Small intestine (tissue), 7 donors: Measurements from ENCODE around the gene PSMB3. TPM values are rescaled to one million over a fixed set of nuclear protein-coding genes. Genes with fewer than 3 reads are reported as not detected.
A peak's percentile ranks its signal among the peaks of the same experiment; 100 is the strongest.

Experiments
- DNase-seq, 2 donors: peaks; one replicate each; pipeline versions ENCODE4 v3.0.0 to v3.0.0-alpha.2; 2013
- FAIRE-seq: peaks from 2 replicates; lab custom pipeline; 2012; peaks lifted over from hg19 to GRCh38; lab: Jason Lieb, UNC
- H3K27ac ChIP-seq, 3 donors: one replicate each; pipeline ENCODE4 v1.5.1; 2013; ENCODE audit warnings: low read length in 2 of 3, mild to moderate bottlenecking in 2 of 3, control low read depth in 1 of 3, inconsistent platforms in 1 of 3, low read depth in 1 of 3, moderate library complexity in 1 of 3
- H3K27me3 ChIP-seq, 3 donors: one replicate each; pipeline ENCODE4 v1.6.1; 2013; ENCODE audit warnings: low read length in 3 of 3, inconsistent platforms in 1 of 3; ENCODE audit not compliant: control insufficient read depth in 3 of 3, insufficient read depth in 3 of 3
- H3K36me3 ChIP-seq, 3 donors: one replicate each; pipeline ENCODE4 v1.6.1; 2013; ENCODE audit warnings: low read length in 3 of 3, inconsistent platforms in 1 of 3, low read depth in 1 of 3, mild to moderate bottlenecking in 1 of 3, moderate library complexity in 1 of 3; ENCODE audit not compliant: control insufficient read depth in 3 of 3, insufficient read depth in 2 of 3
- H3K4me1 ChIP-seq, 3 donors: one replicate each; pipeline ENCODE4 v1.6.1; 2013; ENCODE audit warnings: low read length in 2 of 3, inconsistent platforms in 1 of 3, low read depth in 1 of 3, mild to moderate bottlenecking in 1 of 3, moderate library complexity in 1 of 3; ENCODE audit not compliant: control insufficient read depth in 3 of 3, insufficient read depth in 2 of 3
- H3K4me3 ChIP-seq, 3 donors: one replicate each; pipeline ENCODE4 v1.5.1; 2013; ENCODE audit warnings: low read length in 3 of 3, control low read depth in 1 of 3, inconsistent platforms in 1 of 3, low read depth in 1 of 3, mild to moderate bottlenecking in 1 of 3, moderate library complexity in 1 of 3
- H3K9me3 ChIP-seq, 2 donors: one replicate each; pipeline ENCODE4 v1.6.1; 2013; ENCODE audit warnings: low read depth in 1 of 2, low read length in 1 of 2; ENCODE audit not compliant: control insufficient read depth in 2 of 2, insufficient read depth in 1 of 2
- WGBS, 3 donors: extraction: QIAGEN DNeasy Blood & Tissue Kit; methylation state at CpG; one replicate each; pipeline ENCODE4 v1.1.7; 2013; 5-methylcytosine and 5-hydroxymethylcytosine counted together
- polyA plus RNA-seq, 4 donors: library from polyadenylated mRNA; stranded (reverse) in 3 of 4; unstranded in 1 of 4; fragments of 200-250 nt in 3 of 4; fragments of 120-200 nt in 1 of 4; gene quantifications; one replicate each; pipeline versions ENCODE4 v1.2.1 to v1.2.3, GENCODE V29; 2013
- donor health status: healthy with polysubstance abuse.
- donor health status: control.
- donor health status: control.
- donor health status: Bipolar disorder and iron deficiency.
- donor health status: healthy.

PSMB3 gene
- polyA plus RNA-seq, 4 donors = 114 to 310 (median 248) TPM

- peaks cover 7 to 33% (median 10%) of the 10 kb centered on the region in 3 donors for H3K4me1 ChIP-seq
- DNase-seq (peak; percentile 79 to 93), FAIRE-seq (no peak)
- peak overlapping the region; percentile 55 to 72 (median 58) for H3K4me3 ChIP-seq
- peak overlapping the region; percentile 45 to 91 (median 79) for H3K27ac ChIP-seq
- 0 to 1% (median 1%) methylated on average over 40 to 44 of the region's 44 CpGs for WGBS, 3 donors
- H3K27me3 ChIP-seq = peaks cover 0 to 10% (median 3%) of the 10 kb centered on the region in 3 donors
- H3K36me3 ChIP-seq = peaks cover 0 to 24% (median 10%) of the 10 kb centered on the region in 3 donors
- H3K9me3 ChIP-seq = no peaks in the 10 kb centered on the region
These were observed 683 bp upstream of the PSMB3 start for GRCh38 chr17:38751808-38752307.

- no peak for FAIRE-seq
- Histone ChIP-seq H3K36me3 (peaks cover 5 to 36% (median 10%) of the 10 kb centered on the region in 3 donors), H3K4me3 (peak overlapping the region; percentile 72 to 79 (median 73)), H3K9me3 (no peaks in the 10 kb centered on the region), H3K4me1 (peaks cover 7 to 30% (median 8%) of the 10 kb centered on the region in 3 donors), H3K27me3 (peaks cover 0 to 10% (median 3%) of the 10 kb centered on the region in 3 donors), H3K27ac (peak overlapping the region; percentile 63 to 85 (median 80))
- DNase-seq = no peak
- WGBS, 3 donors = 2 to 6% (median 6%) methylated on average over 22 of the region's 22 CpGs
These were observed 548 bp downstream of the PSMB3 start for GRCh38 chr17:38753071-38753506.

- peak in 1 of 2 donors; percentile 45 for DNase-seq
- no peak for FAIRE-seq
- Histone ChIP-seq H3K27ac (no peak overlapping the region), H3K36me3 (peaks cover 15 to 80% (median 27%) of the 10 kb centered on the region in 3 donors), H3K27me3 (no peaks in the 10 kb centered on the region), H3K4me1 (no peaks in the 10 kb centered on the region), H3K9me3 (no peaks in the 10 kb centered on the region), H3K4me3 (no peak overlapping the region)
- 75 to 83% (median 75%) methylated on average over 4 of the region's 4 CpGs for WGBS, 3 donors
These were observed 9.1 kb downstream of the PSMB3 start for GRCh38 chr17:38761612-38762011.

- DNase-seq (no peak), FAIRE-seq (no peak)
- 69 to 86% (median 76%) methylated on average over 3 of the region's 3 CpGs for WGBS, 3 donors
- Histone ChIP-seq H3K36me3 (peaks cover 17 to 80% (median 27%) of the 10 kb centered on the region in 3 donors), H3K4me1 (no peaks in the 10 kb centered on the region), H3K4me3 (no peak overlapping the region), H3K27ac (no peak overlapping the region), H3K27me3 (no peaks in the 10 kb centered on the region), H3K9me3 (no peaks in the 10 kb centered on the region)
These were observed 9.7 kb downstream of the PSMB3 start for GRCh38 chr17:38762231-38762630.

- no peaks in the 10 kb centered on the region for H3K9me3 ChIP-seq
- FAIRE-seq (no peak), DNase-seq (no peak)
- H3K4me3 ChIP-seq = no peak overlapping the region
- H3K27ac ChIP-seq = no peak overlapping the region
- H3K4me1 ChIP-seq = no peaks in the 10 kb centered on the region
- 91 to 94% (median 91%) methylated on average over 5 of the region's 5 CpGs for WGBS, 3 donors
- H3K27me3 ChIP-seq = no peaks in the 10 kb centered on the region
- peaks cover 20 to 82% (median 26%) of the 10 kb centered on the region in 3 donors for H3K36me3 ChIP-seq
These were observed 13.8 kb downstream of the PSMB3 start for GRCh38 chr17:38766341-38766740.

- 56 to 67% (median 64%) methylated on average over 6 of the region's 6 CpGs for WGBS, 3 donors
- Histone ChIP-seq H3K9me3 (no peaks in the 10 kb centered on the region), H3K27me3 (no peaks in the 10 kb centered on the region), H3K4me1 (no peaks in the 10 kb centered on the region), H3K27ac (no peak overlapping the region), H3K4me3 (no peak overlapping the region), H3K36me3 (peaks cover 19 to 79% (median 20%) of the 10 kb centered on the region in 3 donors)
- no peak for FAIRE-seq
- no peak for DNase-seq
These were observed 15.9 kb downstream of the PSMB3 start for GRCh38 chr17:38768417-38768816.

GRCh38 chr17:38773258-38773657 lies 20.7 kb downstream of the PSMB3 start:
- DNase-seq (no peak), FAIRE-seq (no peak)
- no peaks in the 10 kb centered on the region for H3K27me3 ChIP-seq
- no peak overlapping the region for H3K4me3 ChIP-seq
- H3K4me1 ChIP-seq = no peaks in the 10 kb centered on the region
- H3K36me3 ChIP-seq = peaks cover 7 to 83% (median 22%) of the 10 kb centered on the region in 3 donors
- no peak overlapping the region for H3K27ac ChIP-seq
- H3K9me3 ChIP-seq = no peaks in the 10 kb centered on the region

GRCh38 chr17:38777641-38778250 lies 25.2 kb downstream of the PSMB3 start:
- WGBS, 3 donors = 75 to 87% (median 76%) methylated on average over 7 of the region's 7 CpGs
- Histone ChIP-seq H3K9me3 (no peaks in the 10 kb centered on the region), H3K27me3 (no peaks in the 10 kb centered on the region), H3K4me1 (no peaks in the 10 kb centered on the region), H3K27ac (no peak overlapping the region), H3K36me3 (peaks cover 11 to 89% (median 16%) of the 10 kb centered on the region in 3 donors), H3K4me3 (no peak overlapping the region)
- FAIRE-seq (no peak), DNase-seq (no peak)
